GM21367 (cell line): ENCODE measurements around the gene ENPP3.

ENCODE experiments used
- ATAC-seq: cut with Tn5 transposase; IDR thresholded peaks from one replicate; pipeline ENCODE4 v1.9.1; 2021; ENCODE audit not compliant: unreplicated experiment

Gene ENPP3

GRCh38 chr6:131642565-131642964 lies 5.5 kb downstream of the ENPP3 start:
- ATAC-seq, result no peak

- no peak for ATAC-seq
Measured at GRCh38 chr6:131642987-131643611, 6.0 kb downstream of the ENPP3 start.

- ATAC-seq, result no peak
Measured at GRCh38 chr6:131643855-131644460, 6.9 kb downstream of the ENPP3 start.

GRCh38 chr6:131644921-131645320 lies 7.8 kb downstream of the ENPP3 start:
- ATAC-seq, result no peak

GRCh38 chr6:131645846-131646245 lies 8.7 kb downstream of the ENPP3 start:
- no peak for ATAC-seq

GRCh38 chr6:131646249-131646670 lies 9.2 kb downstream of the ENPP3 start:
- ATAC-seq, result no peak

- ATAC-seq, result no peak
Measured at GRCh38 chr6:131651782-131652181, 14.7 kb downstream of the ENPP3 start.

- ATAC-seq, result no peak
Measured at GRCh38 chr6:131652472-131652871, 15.4 kb downstream of the ENPP3 start.

- ATAC-seq, result no peak
Measured at GRCh38 chr6:131654326-131654725, 17.2 kb downstream of the ENPP3 start.

- no peak for ATAC-seq
Measured at GRCh38 chr6:131655387-131655786, 18.3 kb downstream of the ENPP3 start.

- no peak for ATAC-seq
Measured at GRCh38 chr6:131655951-131656350, 18.8 kb downstream of the ENPP3 start.

- ATAC-seq, result no peak
Measured at GRCh38 chr6:131656667-131657066, 19.6 kb downstream of the ENPP3 start.

GRCh38 chr6:131657222-131657621 lies 20.1 kb downstream of the ENPP3 start:
- ATAC-seq, result no peak

- no peak for ATAC-seq
Measured at GRCh38 chr6:131657630-131658111, 20.6 kb downstream of the ENPP3 start.

GRCh38 chr6:131658287-131658686 lies 21.2 kb downstream of the ENPP3 start:
- no peak for ATAC-seq

- ATAC-seq, result no peak
Measured at GRCh38 chr6:131660195-131660594, 23.1 kb downstream of the ENPP3 start.

- no peak for ATAC-seq
Measured at GRCh38 chr6:131663578-131664165, 26.6 kb downstream of the ENPP3 start.

- ATAC-seq, result no peak
Measured at GRCh38 chr6:131669891-131670290, 32.8 kb downstream of the ENPP3 start.

- no peak for ATAC-seq
Measured at GRCh38 chr6:131673184-131673583, 36.1 kb downstream of the ENPP3 start.

- ATAC-seq, result no peak
Measured at GRCh38 chr6:131678442-131678841, 41.3 kb downstream of the ENPP3 start.

- no peak for ATAC-seq
Measured at GRCh38 chr6:131680868-131681267, 43.8 kb downstream of the ENPP3 start.

- ATAC-seq, result no peak
Measured at GRCh38 chr6:131681585-131681984, 44.5 kb downstream of the ENPP3 start.
